ENCODE results near the gene TXLNA.

Gene TXLNA

DNA sequence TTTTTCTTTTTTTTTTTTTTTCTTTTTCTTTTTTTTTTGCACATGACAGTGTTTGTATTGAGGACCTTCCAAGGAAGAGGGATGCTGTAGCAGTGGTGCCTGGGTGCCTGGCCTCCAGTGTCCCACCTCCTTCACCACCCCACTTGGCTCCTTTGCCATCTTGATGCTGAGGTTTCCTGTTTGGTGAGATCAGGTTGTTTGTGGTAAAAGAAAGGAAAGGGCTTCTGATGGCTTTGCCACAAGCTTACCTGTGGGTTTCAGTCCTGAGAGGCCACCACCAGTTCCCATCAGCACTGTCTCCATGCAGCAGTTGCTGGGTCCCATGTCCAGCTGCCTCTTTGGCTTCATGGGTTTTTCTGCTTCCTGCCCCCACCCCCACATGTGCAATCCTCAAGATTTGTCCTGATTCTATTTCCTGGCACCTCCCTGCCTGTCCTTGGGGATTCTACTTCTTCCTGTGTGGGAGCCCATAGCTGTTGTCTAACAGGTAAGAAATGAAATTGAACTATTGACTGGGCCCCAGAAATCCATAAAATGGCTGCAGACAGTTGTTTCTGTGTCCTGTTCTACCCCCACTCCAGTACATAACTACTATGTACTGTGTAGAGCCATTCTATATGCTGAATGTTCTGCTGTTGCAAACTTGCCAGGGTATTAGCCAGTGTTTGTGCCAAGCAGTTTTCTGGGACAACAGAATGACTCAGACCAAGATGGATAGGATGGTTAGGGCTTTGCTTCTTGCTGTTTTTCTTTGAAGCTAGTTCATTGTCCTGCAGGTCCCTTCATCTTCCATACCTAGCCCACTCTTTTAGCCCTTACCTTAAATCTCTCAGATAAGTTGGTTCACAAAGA, 16.7 kb downstream of the TXLNA start:
- TF ChIP-seq POLR2A (IDR thresholded peaks at IDR 0.05; ENCODE audit: low read length) (no peak), GATA1 (IDR thresholded peaks at IDR 0.05; ENCODE audit: low read depth, low read length) (no peak)

DNA sequence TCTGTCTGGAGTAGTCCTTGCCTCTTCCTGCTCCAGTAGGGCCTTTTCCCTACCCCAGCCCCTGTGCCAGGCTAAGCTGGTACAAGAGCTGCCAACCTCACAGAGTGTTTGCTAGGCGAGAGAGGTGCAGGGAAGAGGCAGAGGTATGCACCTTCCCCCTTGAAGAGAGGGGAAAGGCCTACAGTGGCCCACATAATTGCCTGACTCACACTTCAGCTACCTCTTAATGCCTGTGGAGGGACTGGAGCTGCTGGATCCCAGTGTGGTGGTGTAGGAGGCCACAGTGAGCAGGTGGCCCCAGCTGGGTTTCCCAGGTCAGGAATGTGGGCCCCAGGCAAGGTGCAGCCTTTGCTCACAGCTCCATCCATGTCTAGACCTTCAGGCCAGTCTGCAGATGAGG, 17.6 kb downstream of the TXLNA start:
- DNase-seq: no peak
- no peak for TF ChIP-seq GATA1 (IDR thresholded peaks at IDR 0.05; ENCODE audit: low read depth, low read length)
- no peak for TF ChIP-seq POLR2A (IDR thresholded peaks at IDR 0.05; ENCODE audit: low read length)

More for the DNA sequence above, 16.7 kb downstream of the TXLNA start:
- DNase-seq: no peak

DNA sequence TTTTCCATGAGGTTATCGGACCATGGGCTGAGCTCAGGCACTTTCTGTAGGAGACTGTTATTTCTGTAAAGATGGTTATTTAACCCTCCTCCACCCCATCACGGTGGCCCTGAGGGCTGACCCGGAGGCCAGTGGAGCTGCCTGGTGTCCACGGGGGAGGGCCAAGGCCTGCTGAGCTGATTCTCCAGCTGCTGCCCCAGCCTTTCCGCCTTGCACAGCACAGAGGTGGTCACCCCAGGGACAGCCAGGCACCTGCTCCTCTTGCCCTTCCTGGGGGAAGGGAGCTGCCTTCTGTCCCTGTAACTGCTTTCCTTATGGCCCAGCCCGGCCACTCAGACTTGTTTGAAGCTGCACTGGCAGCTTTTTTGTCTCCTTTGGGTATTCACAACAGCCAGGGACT, 18.4 kb downstream of the TXLNA start:
- TF ChIP-seq GATA1 (IDR thresholded peaks at IDR 0.05; ENCODE audit: low read depth, low read length) (no peak), POLR2A (IDR thresholded peaks at IDR 0.05; ENCODE audit: low read length) (no peak)
- no peak for DNase-seq

DNA sequence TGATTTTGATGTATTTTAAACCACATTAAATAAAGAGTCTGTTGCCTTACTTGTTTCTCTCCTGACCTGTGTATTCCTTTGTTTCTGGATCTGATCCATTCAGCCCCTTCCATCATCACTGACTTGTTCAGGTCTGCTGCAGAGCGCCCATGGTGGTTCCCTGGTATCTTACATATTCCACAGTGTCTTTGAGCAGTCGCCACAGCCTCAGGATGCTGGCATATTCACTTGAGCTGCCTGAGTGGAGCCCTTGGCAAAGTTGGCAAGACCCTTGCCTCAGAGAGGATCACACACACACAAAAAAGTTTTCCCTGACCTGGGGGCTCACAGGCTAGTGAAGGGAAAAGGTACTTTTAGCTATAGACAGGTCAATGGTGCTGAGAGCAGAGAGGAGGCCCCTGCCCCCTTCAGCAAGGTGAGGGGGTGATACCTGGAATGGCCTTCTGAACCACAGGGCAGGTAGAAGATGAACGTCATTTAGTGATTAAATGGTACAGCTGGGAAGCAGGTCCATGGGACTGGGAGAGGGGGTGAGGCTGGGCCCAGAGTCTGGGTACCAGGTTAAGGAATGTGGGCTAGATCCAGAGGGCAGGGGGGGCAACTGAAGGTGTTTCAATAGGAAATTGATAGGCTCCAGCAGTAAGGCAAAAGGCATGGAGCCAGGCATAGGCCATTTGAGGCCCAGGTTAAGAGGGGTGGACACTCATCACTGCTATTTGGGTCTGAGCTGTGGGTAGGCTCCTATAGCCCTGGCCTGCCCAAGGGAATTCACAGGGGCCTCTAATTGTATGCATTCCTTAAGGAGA, 19.0 kb downstream of the TXLNA start:
- TF ChIP-seq GATA1 (IDR thresholded peaks at IDR 0.05; ENCODE audit: low read depth, low read length) (no peak), POLR2A (IDR thresholded peaks at IDR 0.05; ENCODE audit: low read length) (no peak)
- DNase-seq: no peak

DNA sequence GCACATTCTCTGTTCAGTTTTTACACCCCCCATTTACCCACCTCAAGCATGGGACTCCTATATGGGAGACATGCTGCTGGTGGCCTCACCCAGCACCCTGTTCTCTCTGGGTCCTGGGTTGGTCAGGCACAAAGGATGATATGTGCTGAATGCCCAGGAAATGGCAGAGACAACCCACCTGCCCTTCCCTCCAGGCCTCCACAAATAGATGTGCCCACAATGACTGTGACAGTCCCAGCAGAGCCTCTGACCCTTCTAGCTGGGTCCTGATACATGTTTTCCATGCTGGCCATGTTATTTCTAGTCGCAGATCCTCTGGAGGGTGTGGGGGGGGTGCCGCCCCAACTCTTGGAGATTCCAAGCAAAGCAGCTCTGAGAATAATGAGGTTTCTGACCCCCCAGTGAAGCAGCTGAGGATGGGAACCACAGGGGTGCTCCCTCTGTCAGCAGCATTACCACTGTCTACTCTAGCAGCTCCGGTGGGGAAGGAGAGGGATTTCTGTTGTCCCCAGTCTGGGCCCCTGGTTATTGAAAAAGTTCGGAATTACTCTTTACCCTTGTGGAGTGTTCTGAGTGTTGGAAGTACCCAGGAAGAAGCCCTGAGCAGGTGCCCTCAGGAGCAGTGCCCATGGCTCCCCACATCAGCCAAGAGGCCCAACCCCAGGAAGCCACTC, 19.7 kb downstream of the TXLNA start:
- DNase-seq: no peak
- TF ChIP-seq POLR2A (IDR thresholded peaks at IDR 0.05; ENCODE audit: low read length) (peak; percentile 16), GATA1 (IDR thresholded peaks at IDR 0.05; ENCODE audit: low read depth, low read length) (no peak)

DNA sequence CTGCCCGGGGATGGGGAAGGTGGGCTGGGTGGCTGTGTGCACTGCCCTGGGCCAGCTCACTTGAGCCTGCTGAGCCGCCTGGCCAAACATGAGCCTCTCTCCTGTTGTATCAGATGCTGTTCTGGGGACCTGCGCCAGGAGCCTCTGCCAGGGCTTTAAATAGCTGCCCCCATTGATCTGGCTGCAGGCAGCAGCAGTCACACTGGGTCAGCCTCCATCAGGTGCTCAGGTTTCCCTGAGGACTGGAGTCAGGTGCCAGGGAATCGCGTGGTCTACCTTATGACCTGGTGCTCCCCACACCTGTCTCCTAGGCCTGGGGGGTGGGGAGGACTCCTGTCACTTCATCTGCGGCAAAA, 20.2 kb downstream of the TXLNA start:
- no peak for DNase-seq
- TF ChIP-seq GATA1 (IDR thresholded peaks at IDR 0.05; ENCODE audit: low read depth, low read length): no peak
- TF ChIP-seq POLR2A (IDR thresholded peaks at IDR 0.05; ENCODE audit: low read length): peak; percentile 11

DNA sequence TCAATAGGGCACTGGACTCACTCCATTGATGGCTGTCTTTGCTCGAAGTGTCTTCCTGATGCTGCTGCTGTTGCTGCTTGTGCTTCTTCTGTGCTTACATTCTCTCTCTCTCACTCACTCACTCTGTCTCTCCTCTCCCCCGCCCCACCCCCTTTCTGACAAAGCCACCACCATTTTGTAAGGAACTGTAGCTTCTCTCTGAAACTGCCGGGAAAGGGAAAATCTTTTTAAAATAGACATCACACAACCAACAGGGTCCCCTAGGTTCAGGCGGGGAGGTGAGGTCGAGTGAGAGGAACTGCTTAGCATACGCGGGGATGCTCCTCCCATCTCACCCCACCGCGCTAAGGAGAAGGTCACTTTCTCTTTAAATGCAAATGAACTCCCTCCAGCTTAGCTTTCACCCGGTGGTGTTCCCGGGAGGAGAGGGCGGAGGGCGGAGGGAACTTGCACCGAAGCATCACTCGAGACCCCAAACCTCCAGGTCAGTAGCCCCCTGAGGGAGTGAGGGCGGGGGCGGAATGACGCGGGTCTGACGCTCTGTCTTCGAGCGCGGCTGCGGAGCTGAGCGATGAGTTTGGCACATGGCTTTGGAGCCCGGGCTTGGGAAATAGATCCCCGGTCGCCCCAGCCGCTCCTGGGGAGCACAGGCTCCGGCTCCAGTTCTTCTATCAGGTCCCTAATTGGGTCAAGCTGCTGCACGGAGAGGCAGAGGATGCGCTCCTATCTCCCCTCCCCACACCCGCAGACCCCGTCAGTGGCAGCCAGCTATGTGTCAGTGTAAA, 20.9 kb downstream of the TXLNA start, which contains the start of gene CCDC28B:
CCDC28B (plus strand) TSS at position 370 of the 785 bp plus-strand sequence. CDS start 1,341 bp downstream, outside the sequence.
- TF ChIP-seq POLR2A (IDR thresholded peaks at IDR 0.05; ENCODE audit: low read length): peak; percentile 11
- TF ChIP-seq GATA1 (IDR thresholded peaks at IDR 0.05; ENCODE audit: low read depth, low read length): no peak
- DNase-seq: peak; percentile 64 to 67

DNA sequence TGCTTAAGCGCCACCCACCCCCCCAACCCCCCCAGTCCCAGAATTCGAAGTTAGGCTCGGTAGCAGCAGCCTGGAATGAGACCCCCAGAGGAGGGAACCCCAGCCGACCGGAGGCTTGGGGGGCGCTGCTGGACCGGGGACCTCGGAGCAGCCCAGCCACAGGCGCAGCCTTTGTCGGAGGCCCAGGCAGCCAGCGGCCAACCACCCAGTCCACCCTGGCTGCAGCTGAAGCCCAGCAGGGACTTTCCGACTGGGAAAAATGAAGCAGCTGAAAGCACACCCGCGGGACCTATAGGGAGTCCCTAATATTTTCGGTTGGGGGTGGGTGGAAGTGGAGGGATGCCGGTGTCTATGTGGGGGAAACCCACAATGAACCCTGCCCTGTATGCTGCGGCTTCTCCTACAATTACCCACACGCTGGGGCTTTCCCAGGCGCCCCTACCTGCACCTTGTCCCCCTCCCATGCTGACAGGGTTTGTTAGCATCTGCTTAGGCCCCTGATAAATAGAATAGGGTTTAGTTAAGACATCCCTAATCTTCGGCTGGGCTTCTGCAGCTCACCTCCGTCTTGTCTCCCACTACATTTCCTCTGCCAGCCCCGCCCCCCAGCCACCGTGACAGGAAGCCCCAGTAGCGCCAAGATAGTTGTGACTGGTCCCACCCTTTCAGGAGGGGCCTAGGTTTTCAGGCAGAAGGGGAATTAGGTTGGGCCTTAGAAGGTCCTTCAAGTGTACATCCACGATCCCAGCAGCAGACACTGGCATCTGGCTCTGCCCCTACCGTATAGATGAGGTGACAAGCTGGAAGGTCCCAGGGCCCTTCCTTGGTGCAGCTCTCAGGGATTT, 21.8 kb downstream of the TXLNA start:
- peak; percentile 74 for TF ChIP-seq POLR2A (IDR thresholded peaks at IDR 0.05; ENCODE audit: low read length)
- no peak for TF ChIP-seq GATA1 (IDR thresholded peaks at IDR 0.05; ENCODE audit: low read depth, low read length)
- peak; percentile 81 to 85 for DNase-seq

DNA sequence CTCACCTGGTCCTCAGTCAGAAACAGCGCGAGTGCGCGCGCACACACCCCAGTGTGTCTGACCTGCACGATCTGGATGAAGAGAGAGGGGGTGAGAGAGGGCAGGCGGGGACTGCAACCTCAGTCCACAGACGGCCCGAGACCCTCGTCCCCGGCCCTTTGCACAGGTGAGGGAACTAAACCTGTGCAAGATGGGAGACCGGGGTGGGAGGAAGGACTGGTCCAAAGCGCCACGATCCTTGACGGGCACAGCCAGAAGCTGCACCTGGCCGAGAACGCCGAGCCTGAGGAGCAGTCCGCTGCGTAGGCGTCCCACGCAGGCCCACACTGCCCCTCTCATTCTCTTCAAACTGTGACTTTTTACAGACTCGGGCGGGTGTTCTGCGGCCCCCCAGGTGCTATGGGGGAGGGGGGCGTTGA, 25.5 kb downstream of the TXLNA start:
- TF ChIP-seq GATA1 (IDR thresholded peaks at IDR 0.05; ENCODE audit: low read depth, low read length): no peak
- no peak for TF ChIP-seq POLR2A (IDR thresholded peaks at IDR 0.05; ENCODE audit: low read length)
- no peak for DNase-seq

DNA sequence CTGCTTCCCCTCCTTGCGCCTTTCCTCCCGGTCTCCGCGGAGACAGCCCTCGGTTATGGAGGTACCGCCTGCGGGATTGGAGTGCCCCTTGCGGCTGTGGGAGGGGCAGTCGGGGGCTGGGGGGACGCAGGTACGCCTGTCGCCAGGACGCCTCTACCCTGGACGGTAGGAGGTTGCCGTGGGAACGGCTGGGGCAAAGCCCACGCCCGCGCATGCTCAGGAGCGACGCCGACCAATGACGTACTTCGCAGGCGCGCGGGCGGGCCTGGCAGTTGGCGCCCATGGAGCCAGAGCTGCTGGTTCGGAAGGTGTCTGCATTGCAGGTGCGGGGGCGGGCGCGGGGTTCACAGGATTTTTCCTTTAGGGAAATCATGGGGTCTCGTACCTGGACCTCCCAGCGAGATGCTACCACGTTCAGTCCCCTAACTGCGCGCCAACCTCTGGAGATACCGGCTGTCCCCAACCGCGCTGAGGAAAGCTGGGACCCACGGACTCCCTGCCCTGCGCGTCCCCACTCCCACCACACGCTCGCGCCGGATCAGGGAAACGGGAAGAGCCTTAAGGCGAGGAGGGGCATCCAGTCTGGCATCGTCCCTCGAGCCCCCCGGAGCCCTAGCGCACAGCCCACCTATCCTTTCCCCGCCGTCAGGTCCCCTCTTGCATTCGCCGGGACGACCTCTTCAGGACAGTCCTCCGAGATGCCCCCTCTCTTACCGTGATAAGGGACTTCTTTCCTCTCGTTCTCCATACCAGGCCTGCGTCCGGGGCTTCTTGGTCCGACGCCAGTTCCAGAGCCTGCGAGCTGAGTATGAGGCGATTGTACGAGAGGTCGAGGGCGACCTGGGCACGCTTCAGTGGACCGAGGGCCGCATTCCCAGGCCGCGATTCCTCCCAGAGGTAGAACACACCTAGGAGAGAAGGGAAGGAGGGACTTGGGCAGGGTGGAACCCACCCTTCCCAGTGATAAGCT, 26.2 kb downstream of the TXLNA start, which contains the start of gene IQCC:
IQCC (plus strand) TSS at position 271 of the 970 bp plus-strand sequence; CDS start at position 282, 11 bp downstream.
- peak; percentile 91 to 94 for DNase-seq
- TF ChIP-seq GATA1 (IDR thresholded peaks at IDR 0.05; ENCODE audit: low read depth, low read length) (no peak), POLR2A (IDR thresholded peaks at IDR 0.05; ENCODE audit: low read length) (peak; percentile 90)

DNA sequence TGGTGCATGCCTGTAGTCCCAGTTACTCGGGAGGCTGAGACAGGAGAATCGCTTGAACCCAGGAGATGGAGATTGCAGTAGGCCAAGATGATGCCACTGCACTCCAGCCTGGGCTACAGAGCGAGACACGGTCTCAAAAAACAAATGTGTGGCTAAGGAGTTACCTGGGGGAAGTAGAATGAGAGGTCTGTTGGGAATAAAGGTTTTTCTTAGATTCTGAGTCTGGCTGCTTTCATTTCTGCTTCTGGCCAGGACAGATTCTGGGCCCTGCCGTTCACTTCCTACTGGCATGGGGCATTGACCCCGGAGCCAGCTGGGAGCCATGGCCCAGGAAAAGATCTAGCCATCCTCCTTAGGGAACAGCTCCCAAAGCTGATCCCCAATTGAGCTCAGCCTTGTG, 29.0 kb downstream of the TXLNA start:
- DNase-seq: no peak
- no peak for TF ChIP-seq GATA1 (IDR thresholded peaks at IDR 0.05; ENCODE audit: low read depth, low read length)
- no peak for TF ChIP-seq POLR2A (IDR thresholded peaks at IDR 0.05; ENCODE audit: low read length)
